ENCODE results near the gene PSMB3. TPM values are rescaled to one million over a fixed set of nuclear protein-coding genes. Genes with fewer than 3 reads are reported as not detected.

Gene PSMB3
- polyA plus RNA-seq, 2 of the 4 experiments (the other 2 are of a cell fraction): 417 to 463 TPM

DNA sequence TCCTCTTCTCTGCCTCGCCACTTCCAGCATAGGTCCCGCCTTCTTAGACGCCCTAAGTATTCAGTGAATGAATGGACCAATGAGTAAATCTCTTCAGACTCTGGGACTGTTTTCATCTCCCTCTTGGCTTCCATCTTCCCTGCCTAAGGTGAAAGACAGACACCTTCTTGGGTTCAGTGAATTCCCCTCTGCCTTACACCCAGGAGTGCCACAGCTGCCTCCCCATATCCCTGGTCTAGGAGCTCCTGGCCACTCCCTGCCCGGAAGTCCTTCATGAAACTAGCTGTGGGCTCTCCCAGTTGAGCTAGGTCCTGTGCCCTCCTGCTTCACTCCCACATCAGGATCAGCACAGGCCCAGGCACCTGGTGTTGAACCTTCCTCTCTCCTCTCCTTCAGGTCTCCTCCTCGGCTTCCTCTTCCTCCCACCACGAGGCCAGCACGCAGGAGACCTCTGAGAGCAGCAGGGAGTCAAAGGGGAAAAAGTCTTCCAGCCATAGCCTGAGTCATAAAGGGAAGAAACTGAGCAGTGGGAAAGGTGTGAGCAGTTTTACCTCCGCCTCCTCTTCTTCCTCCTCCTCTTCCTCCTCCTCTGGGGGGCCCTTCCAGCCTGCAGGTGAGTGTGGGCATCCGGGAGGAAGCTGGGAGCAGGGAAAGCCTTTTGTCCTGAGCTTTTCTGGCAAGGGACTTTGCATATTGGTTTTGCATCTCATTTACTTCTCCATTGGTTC is 37.2 kb upstream of the PSMB3 start:
- H3K27ac ChIP-seq: no peak overlapping the region
- POLR2A ChIA-PET: interaction anchor here (1.2 kb wide), 1 partner anchor 13 kb away, joined by 4 read pairs; no protein-coding TSS in a partner anchor

DNA sequence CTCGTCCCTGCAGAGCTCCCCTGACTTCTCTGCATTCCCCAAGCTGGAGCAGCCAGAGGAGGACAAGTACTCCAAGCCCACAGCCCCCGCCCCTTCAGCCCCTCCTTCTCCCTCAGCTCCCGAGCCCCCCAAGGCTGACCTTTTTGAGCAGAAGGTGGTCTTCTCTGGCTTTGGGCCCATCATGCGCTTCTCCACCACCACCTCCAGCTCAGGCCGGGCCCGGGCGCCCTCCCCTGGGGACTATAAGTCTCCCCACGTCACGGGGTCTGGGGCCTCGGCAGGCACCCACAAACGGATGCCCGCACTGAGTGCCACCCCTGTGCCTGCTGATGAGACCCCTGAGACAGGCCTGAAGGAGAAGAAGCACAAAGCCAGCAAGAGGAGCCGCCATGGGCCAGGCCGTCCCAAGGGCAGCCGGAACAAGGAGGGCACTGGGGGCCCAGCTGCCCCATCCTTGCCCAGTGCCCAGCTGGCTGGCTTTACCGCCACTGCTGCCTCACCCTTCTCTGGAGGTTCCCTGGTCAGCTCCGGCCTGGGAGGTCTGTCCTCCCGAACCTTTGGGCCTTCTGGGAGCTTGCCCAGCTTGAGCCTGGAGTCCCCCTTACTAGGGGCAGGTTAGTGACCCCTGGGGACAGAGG is 36.1 kb upstream of the PSMB3 start:
- DNase-seq (ENCODE audit: low read depth in 1 of 2, low spot score in 1 of 2) (no peak), ATAC-seq (no peak), FAIRE-seq (no peak)
- no peak overlapping the region for H3K27ac ChIP-seq
- WGBS (ENCODE audit: missing lambda C conversion rate): 96% methylated on average over 13 of the region's 18 CpGs
- peaks cover 7% of the 10 kb centered on the region for H3K4me1 ChIP-seq
- no peak overlapping the region for H3K4me3 ChIP-seq
- no peak for TF ChIP-seq SMC3 (IDR thresholded peaks at IDR 0.05)
- TF ChIP-seq RNF2 (IDR thresholded peaks at IDR 0.05; ENCODE audit: borderline replicate concordance, low read depth): no peak
- ChIA-PET POLR2A (interaction anchor here (1.2 kb wide), 1 partner anchor 12 kb away, joined by 4 read pairs; no protein-coding TSS in a partner anchor), CTCF (interaction anchor here (0.5 to 12.9 kb wide), 10 partner anchors 10 to 458 kb away, joined by 3 to 102 read pairs (median 5); no protein-coding TSS in a partner anchor)
- H3K4me2 ChIP-seq: no peak overlapping the region
- no peaks in the 10 kb centered on the region for H3K9me3 ChIP-seq

More for the DNA sequence above, 37.2 kb upstream of the PSMB3 start:
- WGBS (ENCODE audit: missing lambda C conversion rate): 85% methylated on average over 9 of the region's 9 CpGs
- H3K4me2 ChIP-seq: no peak overlapping the region
- H3K4me1 ChIP-seq: peaks cover 15% of the 10 kb centered on the region
- H3K9me3 ChIP-seq: no peaks in the 10 kb centered on the region
- ATAC-seq (no peak), DNase-seq (ENCODE audit: low read depth in 1 of 2, low spot score in 1 of 2) (no peak), FAIRE-seq (no peak)
- CTCF ChIA-PET: interaction anchor here (0.5 to 12.9 kb wide), 10 partner anchors 8 to 459 kb away, joined by 3 to 102 read pairs (median 5); no protein-coding TSS in a partner anchor
- TF ChIP-seq CHD2 (IDR thresholded peaks at IDR 0.05; ENCODE audit: low read length, partially characterized antibody) (no peak), FOSB (CRISPR knock-in tag; IDR thresholded peaks at IDR 0.05) (no peak)
- no peak overlapping the region for H3K4me3 ChIP-seq

GRCh38 chr17:38717139-38717745 is 35.3 kb upstream of the PSMB3 start:
- no peak for DNase-seq (ENCODE audit: low read depth in 1 of 2, low spot score in 1 of 2)
- Histone ChIP-seq H3K4me1 (peaks cover 7% of the 10 kb centered on the region; the same call in 2 of the 3 replicates), H3K27ac (no peak overlapping the region), H3K4me2 (no peak overlapping the region), H3K9me3 (no peaks in the 10 kb centered on the region), H3K4me3 (no peak overlapping the region)
- ChIA-PET CTCF (interaction anchor here (1.5 to 12.9 kb wide), 6 partner anchors 10 to 457 kb away, joined by 3 to 102 read pairs (median 6); no protein-coding TSS in a partner anchor), POLR2A (no interaction called here)
- no peak for FAIRE-seq
- 81% methylated on average over 12 of the region's 12 CpGs for WGBS (ENCODE audit: missing lambda C conversion rate)
- no peak for TF ChIP-seq ZNF302 (CRISPR knock-in tag; IDR thresholded peaks at IDR 0.05)
- TF ChIP-seq PHF8 (IDR thresholded peaks at IDR 0.05; ENCODE audit: borderline replicate concordance, low read depth): no peak
- TF ChIP-seq EP300 (IDR thresholded peaks at IDR 0.05): no peak
- TF ChIP-seq REST (IDR thresholded peaks at IDR 0.05): no peak
- TF ChIP-seq MAZ (IDR thresholded peaks at IDR 0.05; ENCODE audit: borderline replicate concordance, low read depth, low read length): no peak
- no peak for TF ChIP-seq RAD21 (conservative IDR thresholded peaks at IDR 0.05 in 1 of 2, IDR thresholded peaks at IDR 0.05 in 1 of 2)
- TF ChIP-seq PBX3 (IDR thresholded peaks at IDR 0.05): no peak
- no peak for TF ChIP-seq CHD4 (IDR thresholded peaks at IDR 0.05; ENCODE audit: borderline replicate concordance)
- TF ChIP-seq MAX (IDR thresholded peaks at IDR 0.05): no peak
- TF ChIP-seq NPAS2 (CRISPR knock-in tag; IDR thresholded peaks at IDR 0.05; ENCODE audit: borderline replicate concordance): no peak
- no peak for TF ChIP-seq FOXS1 (CRISPR knock-in tag; IDR thresholded peaks at IDR 0.05)
- TF ChIP-seq CEBPB (IDR thresholded peaks at IDR 0.05): no peak
- TF ChIP-seq JUNB (IDR thresholded peaks at IDR 0.05): no peak
- no peak for ATAC-seq

Measured in A549 (cell line).